Activated T-helper 2 cell treated with anti-CD3 and anti-CD28 coated beads, Interferon-gamma antibody, Interleukin-2, Interleukin-4, amounts not matched to agents 10 μg/mL and 5 μg/mL and 100 μg/mL, durations not matched to agents 14 hours and 24 hours and 36 hours (primary cell): ENCODE measurements around the gene CENPP. TPM values are rescaled to one million over a fixed set of nuclear protein-coding genes. Genes with fewer than 3 reads are reported as not detected.

Source experiments
- DNase-seq: peaks from one replicate; pipeline ENCODE4 v3.0.0; 2021; ENCODE audit warnings: low spot score
- H3K27ac Mint-ChIP-seq: one replicate; pipeline ENCODE4 v1.8.0; 2021; ENCODE audit warnings: mixed read lengths
- H3K27me3 Mint-ChIP-seq: one replicate; pipeline ENCODE4 v1.8.0; 2021; ENCODE audit warnings: low read depth, mixed read lengths
- H3K36me3 Mint-ChIP-seq: one replicate; pipeline ENCODE4 v1.8.0; 2021; ENCODE audit warnings: low read depth, mixed read lengths
- H3K4me1 Mint-ChIP-seq: one replicate; pipeline ENCODE4 v1.8.0; 2021; ENCODE audit warnings: low read depth, mixed read lengths
- H3K4me3 Mint-ChIP-seq: one replicate; pipeline ENCODE4 v1.8.0; 2021; ENCODE audit warnings: low read depth, mild to moderate bottlenecking, moderate library complexity, mixed read lengths
- H3K9me3 Mint-ChIP-seq: one replicate; pipeline ENCODE4 v1.8.0; 2021; ENCODE audit warnings: mixed read lengths
- intact Hi-C: fragments of 100-400 bp; cut with micrococcal nuclease; formaldehyde crosslinking; loops from one replicate; pipeline ENCODE4 v1.15.1; 2023
- total RNA-seq: library from RNA; stranded (reverse); gene quantifications from 2 replicates; pipeline ENCODE4 v1.2.3, GENCODE V29; 2022

Gene CENPP
- total RNA-seq, 1 donor from 2014 or later, result 19.2 TPM

- H3K9me3 Mint-ChIP-seq, result no peaks in the 10 kb centered on the region
- no peak overlapping the region for H3K4me3 Mint-ChIP-seq
- no peaks in the 10 kb centered on the region for H3K4me1 Mint-ChIP-seq
- no peak for DNase-seq
- H3K27ac Mint-ChIP-seq, result no peak overlapping the region
- intact Hi-C loops, result no loop called here
- no peaks in the 10 kb centered on the region for H3K36me3 Mint-ChIP-seq
- H3K27me3 Mint-ChIP-seq, result no peaks in the 10 kb centered on the region
Measured at GRCh38 chr9:92503156-92503555, 177.4 kb downstream of the CENPP start.

- no peaks in the 10 kb centered on the region for H3K27me3 Mint-ChIP-seq
- H3K27ac Mint-ChIP-seq, result no peak overlapping the region
Measured at GRCh38 chr9:92504881-92505280, 179.1 kb downstream of the CENPP start.

GRCh38 chr9:92506184-92506857 is 180.6 kb downstream of the CENPP start:
- Mint-ChIP-seq H3K27me3 (no peaks in the 10 kb centered on the region), H3K27ac (no peak overlapping the region), H3K4me1 (peaks cover 1% of the 10 kb centered on the region), H3K9me3 (no peaks in the 10 kb centered on the region), H3K4me3 (no peak overlapping the region), H3K36me3 (no peaks in the 10 kb centered on the region)
- no peak for DNase-seq
- intact Hi-C loops, result no loop called here

More at GRCh38 chr9:92504881-92505280, 179.1 kb downstream of the CENPP start:
- Mint-ChIP-seq H3K4me3 (no peak overlapping the region), H3K36me3 (no peaks in the 10 kb centered on the region), H3K4me1 (no peaks in the 10 kb centered on the region), H3K9me3 (no peaks in the 10 kb centered on the region)
- DNase-seq, result no peak
- intact Hi-C loops, result no loop called here

- H3K4me3 Mint-ChIP-seq, result no peak overlapping the region
- H3K27ac Mint-ChIP-seq, result no peak overlapping the region
- peaks cover 1% of the 10 kb centered on the region for H3K4me1 Mint-ChIP-seq
- DNase-seq, result no peak
- intact Hi-C loops, result no loop called here
- H3K9me3 Mint-ChIP-seq, result no peaks in the 10 kb centered on the region
- H3K27me3 Mint-ChIP-seq, result no peaks in the 10 kb centered on the region
- no peaks in the 10 kb centered on the region for H3K36me3 Mint-ChIP-seq
Measured at GRCh38 chr9:92507005-92507404, 181.3 kb downstream of the CENPP start.

- H3K27ac Mint-ChIP-seq, result no peak overlapping the region
- H3K9me3 Mint-ChIP-seq, result no peaks in the 10 kb centered on the region
- H3K4me1 Mint-ChIP-seq, result peaks cover 1% of the 10 kb centered on the region
- no peaks in the 10 kb centered on the region for H3K27me3 Mint-ChIP-seq
- H3K36me3 Mint-ChIP-seq, result no peaks in the 10 kb centered on the region
- DNase-seq, result no peak
- intact Hi-C loops, result no loop called here
- no peak overlapping the region for H3K4me3 Mint-ChIP-seq
Measured at GRCh38 chr9:92507496-92507895, 181.7 kb downstream of the CENPP start.

- peaks cover 1% of the 10 kb centered on the region for H3K4me1 Mint-ChIP-seq
- intact Hi-C loops, result no loop called here
- H3K27ac Mint-ChIP-seq, result no peak overlapping the region
- H3K4me3 Mint-ChIP-seq, result no peak overlapping the region
- no peaks in the 10 kb centered on the region for H3K9me3 Mint-ChIP-seq
- H3K27me3 Mint-ChIP-seq, result no peaks in the 10 kb centered on the region
- no peak for DNase-seq
- no peaks in the 10 kb centered on the region for H3K36me3 Mint-ChIP-seq
Measured at GRCh38 chr9:92508018-92508820, 182.5 kb downstream of the CENPP start.

- H3K27ac Mint-ChIP-seq, result no peak overlapping the region
- no peaks in the 10 kb centered on the region for H3K9me3 Mint-ChIP-seq
Measured at GRCh38 chr9:92509050-92509449, 183.3 kb downstream of the CENPP start.

GRCh38 chr9:92510747-92511146 is 185.0 kb downstream of the CENPP start:
- no peak for DNase-seq
- Mint-ChIP-seq H3K4me3 (no peak overlapping the region), H3K4me1 (peaks cover 1% of the 10 kb centered on the region), H3K9me3 (no peaks in the 10 kb centered on the region), H3K27ac (no peak overlapping the region), H3K27me3 (no peaks in the 10 kb centered on the region), H3K36me3 (no peaks in the 10 kb centered on the region)
- intact Hi-C loops, result loop anchor here (10.0 kb wide), 1 partner anchor 124 kb away; no protein-coding TSS in a partner anchor

More at GRCh38 chr9:92509050-92509449, 183.3 kb downstream of the CENPP start:
- Mint-ChIP-seq H3K4me3 (no peak overlapping the region), H3K36me3 (no peaks in the 10 kb centered on the region), H3K4me1 (peaks cover 1% of the 10 kb centered on the region), H3K27me3 (no peaks in the 10 kb centered on the region)
- intact Hi-C loops, result no loop called here
- DNase-seq, result no peak

GRCh38 chr9:92512622-92513021 is 186.9 kb downstream of the CENPP start:
- peaks cover 1% of the 10 kb centered on the region for H3K4me1 Mint-ChIP-seq
- H3K9me3 Mint-ChIP-seq, result no peaks in the 10 kb centered on the region
- no peaks in the 10 kb centered on the region for H3K36me3 Mint-ChIP-seq
- H3K27ac Mint-ChIP-seq, result no peak overlapping the region
- no peaks in the 10 kb centered on the region for H3K27me3 Mint-ChIP-seq
- intact Hi-C loops, result loop anchor here (10.0 kb wide), 1 partner anchor 122 kb away; no protein-coding TSS in a partner anchor
- no peak overlapping the region for H3K4me3 Mint-ChIP-seq
- DNase-seq, result no peak

GRCh38 chr9:92513349-92513748 is 187.6 kb downstream of the CENPP start:
- H3K4me3 Mint-ChIP-seq, result no peak overlapping the region
- H3K4me1 Mint-ChIP-seq, result peaks cover 1% of the 10 kb centered on the region
- no peaks in the 10 kb centered on the region for H3K27me3 Mint-ChIP-seq
- H3K36me3 Mint-ChIP-seq, result no peaks in the 10 kb centered on the region
- H3K27ac Mint-ChIP-seq, result no peak overlapping the region
- no peak for DNase-seq
- no peaks in the 10 kb centered on the region for H3K9me3 Mint-ChIP-seq
- intact Hi-C loops, result loop anchor here (10.0 kb wide), 1 partner anchor 121 kb away; no protein-coding TSS in a partner anchor

GRCh38 chr9:92514635-92515034 is 188.9 kb downstream of the CENPP start:
- Mint-ChIP-seq H3K27ac (no peak overlapping the region), H3K27me3 (no peaks in the 10 kb centered on the region), H3K4me1 (peaks cover 1% of the 10 kb centered on the region), H3K36me3 (no peaks in the 10 kb centered on the region), H3K9me3 (no peaks in the 10 kb centered on the region), H3K4me3 (no peak overlapping the region)
- intact Hi-C loops, result loop anchor here (10.0 kb wide), 1 partner anchor 120 kb away; no protein-coding TSS in a partner anchor
- no peak for DNase-seq

GRCh38 chr9:92516521-92516920 is 190.8 kb downstream of the CENPP start:
- intact Hi-C loops, result loop anchor here (10.0 kb wide), 1 partner anchor 118 kb away; no protein-coding TSS in a partner anchor
- Mint-ChIP-seq H3K4me1 (no peaks in the 10 kb centered on the region), H3K9me3 (no peaks in the 10 kb centered on the region), H3K27me3 (no peaks in the 10 kb centered on the region), H3K4me3 (no peak overlapping the region), H3K27ac (no peak overlapping the region), H3K36me3 (no peaks in the 10 kb centered on the region)
- DNase-seq, result no peak

- intact Hi-C loops, result loop anchor here (10.0 kb wide), 1 partner anchor 118 kb away; no protein-coding TSS in a partner anchor
- no peak overlapping the region for H3K27ac Mint-ChIP-seq
- H3K36me3 Mint-ChIP-seq, result no peaks in the 10 kb centered on the region
- no peak overlapping the region for H3K4me3 Mint-ChIP-seq
- DNase-seq, result no peak
- no peaks in the 10 kb centered on the region for H3K27me3 Mint-ChIP-seq
- H3K4me1 Mint-ChIP-seq, result no peaks in the 10 kb centered on the region
- H3K9me3 Mint-ChIP-seq, result no peaks in the 10 kb centered on the region
Measured at GRCh38 chr9:92517046-92517445, 191.3 kb downstream of the CENPP start.
